Measurements from ENCODE around the gene AGPAT2.

AGPAT2 gene

DNA sequence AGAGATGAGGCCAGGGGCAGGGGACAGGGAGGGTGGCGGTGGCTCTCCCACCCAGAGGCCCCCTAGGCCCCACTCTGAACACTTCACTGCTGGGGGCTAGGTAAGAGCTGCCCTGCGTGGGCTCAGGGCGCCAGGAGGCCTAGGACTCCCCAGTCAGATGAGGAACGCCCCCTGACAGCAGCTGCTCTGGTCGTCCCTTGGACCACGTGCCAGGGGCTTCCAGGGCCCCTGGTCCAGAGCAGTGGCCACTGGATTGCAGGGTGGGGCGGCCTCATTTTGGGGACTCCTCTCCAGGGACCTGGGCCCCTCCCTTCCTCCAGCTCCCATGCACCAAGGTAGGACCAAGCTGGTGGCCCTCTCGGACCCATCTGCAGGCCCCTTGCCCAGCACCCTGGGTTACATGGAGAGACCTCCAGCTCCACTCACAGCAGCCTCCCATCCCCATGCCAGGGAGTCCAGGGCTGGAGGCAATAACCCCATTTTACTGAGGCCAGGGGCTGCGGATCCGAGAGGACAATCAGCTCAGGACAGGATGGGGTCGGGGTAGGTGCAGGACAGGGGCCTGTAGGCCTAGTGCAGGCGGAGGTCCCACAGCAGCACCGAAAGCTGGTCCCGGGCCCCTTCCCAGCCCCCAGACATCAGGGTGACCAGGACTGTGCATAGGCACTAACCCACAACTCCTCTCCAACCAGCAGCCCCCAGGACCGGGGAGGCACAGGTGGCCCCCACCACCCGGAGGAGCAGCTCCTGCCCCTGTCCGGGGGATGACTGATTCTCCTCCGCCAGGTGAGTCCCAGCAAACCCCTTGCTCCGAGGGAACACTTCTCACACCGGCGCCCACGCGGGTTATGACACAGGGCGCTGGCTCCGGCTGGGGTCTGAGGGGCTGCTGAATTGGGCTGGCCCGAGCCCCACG is 23.0 kb downstream of the AGPAT2 start:
- ChIA-PET CTCF (interaction anchor here (0.7 to 1.5 kb wide), 7 partner anchors 16 to 176 kb away, joined by 3 to 9 read pairs (median 4); no protein-coding TSS in a partner anchor), POLR2A (no interaction called here)
- Histone ChIP-seq H3K4me3 (ENCODE audit: low read depth, low read length) (no peak overlapping the region), H3K27ac (ENCODE audit: extremely low read depth, low read depth, low read length) (no peak overlapping the region), H3K36me3 (ENCODE audit: control insufficient read depth in 2 of 2, insufficient read depth in 1 of 2, low read length in 2 of 2) (no peaks in the 10 kb centered on the region), H3K4me1 (ENCODE audit: control insufficient read depth, insufficient read depth, low read length) (no peaks in the 10 kb centered on the region), H3K9me3 (ENCODE audit: control insufficient read depth, insufficient read depth, low read depth, low read length) (no peaks in the 10 kb centered on the region)
- no peak for TF ChIP-seq SP3 (tag by site-specific recombination; IDR thresholded peaks at IDR 0.05)
- no peak for TF ChIP-seq BCL11B (tag by site-specific recombination; IDR thresholded peaks at IDR 0.05; ENCODE audit: low read depth)
- no peak for TF ChIP-seq ZNF366 (tag by site-specific recombination; conservative IDR thresholded peaks at IDR 0.05)
- TF ChIP-seq ZNF660 (tag by site-specific recombination; IDR thresholded peaks at IDR 0.05), result no peak
- TF ChIP-seq ZSCAN30 (tag by site-specific recombination; IDR thresholded peaks at IDR 0.05), result no peak
- no peak for TF ChIP-seq ZNF664 (tag by site-specific recombination; IDR thresholded peaks at IDR 0.05)
- no peak for TF ChIP-seq OVOL3 (tag by site-specific recombination; IDR thresholded peaks at IDR 0.05)
- no peak for TF ChIP-seq ZNF2 (tag by site-specific recombination; IDR thresholded peaks at IDR 0.05)
- no peak for TF ChIP-seq KLF1 (tag by site-specific recombination; IDR thresholded peaks at IDR 0.05)
- no peak for TF ChIP-seq YY1 (tag by site-specific recombination; IDR thresholded peaks at IDR 0.05)
- no peak for TF ChIP-seq ZNF549 (tag by site-specific recombination; IDR thresholded peaks at IDR 0.05)
- TF ChIP-seq ZSCAN23 (tag by site-specific recombination; IDR thresholded peaks at IDR 0.05), result no peak
- no peak for TF ChIP-seq SP7 (tag by site-specific recombination; IDR thresholded peaks at IDR 0.05)

GRCh38 chr9:136662656-136663581 is 24.3 kb downstream of the AGPAT2 start, which contains the start of gene EGFL7:
EGFL7 (plus strand) TSS chr9:136662916; CDS start chr9:136668283, 5,367 bp downstream.
- Histone ChIP-seq H3K4me1 (ENCODE audit: control insufficient read depth, insufficient read depth, low read length) (no peaks in the 10 kb centered on the region), H3K27ac (ENCODE audit: extremely low read depth, low read depth, low read length) (no peak within 1 kb of the TSS), H3K4me3 (ENCODE audit: low read depth, low read length) (no peak within 1 kb of the TSS), H3K9me3 (ENCODE audit: control insufficient read depth, insufficient read depth, low read depth, low read length) (no peaks in the 10 kb centered on the region), H3K36me3 (ENCODE audit: control insufficient read depth in 2 of 2, insufficient read depth in 1 of 2, low read length in 2 of 2) (no peaks in the 10 kb centered on the region)
- POLR2A ChIA-PET, result no interaction called here
- peak; percentile 22; the same call in 1 of the 2 replicates for TF ChIP-seq ZIC2 (tag by site-specific recombination; IDR thresholded peaks at IDR 0.05)
- no peak for TF ChIP-seq WT1 (tag by site-specific recombination; IDR thresholded peaks at IDR 0.05)
- TF ChIP-seq ZNF175 (tag by site-specific recombination; IDR thresholded peaks at IDR 0.05), result no peak
- peak; percentile 46; the same call in 1 of the 2 replicates for TF ChIP-seq KLF8 (tag by site-specific recombination; IDR thresholded peaks at IDR 0.05)
- TF ChIP-seq ZNF292 (tag by site-specific recombination; IDR thresholded peaks at IDR 0.05; ENCODE audit: borderline replicate concordance, low read depth), result no peak
- TF ChIP-seq KLF1 (tag by site-specific recombination; IDR thresholded peaks at IDR 0.05), result 0 out of 2 replicates have a peak, but pooled peaks have one; percentile 7
- TF ChIP-seq ZFP37 (tag by site-specific recombination; IDR thresholded peaks at IDR 0.05), result no peak
- TF ChIP-seq ZNF16 (tag by site-specific recombination; IDR thresholded peaks at IDR 0.05; ENCODE audit: low read depth), result no peak
- TF ChIP-seq ZNF768 (tag by site-specific recombination; IDR thresholded peaks at IDR 0.05), result no peak
- TF ChIP-seq KLF7 (tag by site-specific recombination; IDR thresholded peaks at IDR 0.05; ENCODE audit: borderline replicate concordance), result no peak
- TF ChIP-seq ZBTB48 (tag by site-specific recombination; IDR thresholded peaks at IDR 0.05), result no peak
- CTCF ChIA-PET, result interaction anchor here (1.1 to 1.5 kb wide), 2 partner anchors 104 to 175 kb away, joined by 3 to 4 read pairs; no protein-coding TSS in a partner anchor
